GM18867 (cell line): ENCODE data around the gene CLCN4.

Experiments used
- ATAC-seq: cut with Tn5 transposase; IDR thresholded peaks from one replicate; pipeline ENCODE4 v1.9.1; 2021; ENCODE audit warnings: mild to moderate bottlenecking, moderate library complexity; ENCODE audit not compliant: unreplicated experiment

Gene CLCN4

GRCh38 chrX:10237241-10237640, 80.5 kb downstream of the CLCN4 start:
- ATAC-seq = no peak

GRCh38 chrX:10239611-10240064, 82.9 kb downstream of the CLCN4 start:
- ATAC-seq = no peak

GRCh38 chrX:10240918-10241317, 84.1 kb downstream of the CLCN4 start:
- ATAC-seq = no peak

- ATAC-seq = no peak
Measured at GRCh38 chrX:10242026-10242425, 85.3 kb downstream of the CLCN4 start.

GRCh38 chrX:10243106-10243505, 86.3 kb downstream of the CLCN4 start:
- ATAC-seq = no peak

- ATAC-seq = no peak
Measured at GRCh38 chrX:10244915-10245622, 88.3 kb downstream of the CLCN4 start.

GRCh38 chrX:10245886-10246285, 89.1 kb downstream of the CLCN4 start:
- no peak for ATAC-seq

- ATAC-seq = no peak
Measured at GRCh38 chrX:10246297-10246696, 89.5 kb downstream of the CLCN4 start.

- ATAC-seq = no peak
Measured at GRCh38 chrX:10246846-10247245, 90.1 kb downstream of the CLCN4 start.

- ATAC-seq = no peak
Measured at GRCh38 chrX:10254739-10255138, 98.0 kb downstream of the CLCN4 start.

- no peak for ATAC-seq
Measured at GRCh38 chrX:10259716-10260115, 102.9 kb downstream of the CLCN4 start.

- ATAC-seq = no peak
Measured at GRCh38 chrX:10265775-10266174, 109.0 kb downstream of the CLCN4 start.

- no peak for ATAC-seq
Measured at GRCh38 chrX:10278716-10279115, 121.9 kb downstream of the CLCN4 start.

GRCh38 chrX:10280071-10280470, 123.3 kb downstream of the CLCN4 start:
- ATAC-seq = no peak

- ATAC-seq = no peak
Measured at GRCh38 chrX:10282490-10282889, 125.7 kb downstream of the CLCN4 start.

GRCh38 chrX:10286195-10286594, 129.4 kb downstream of the CLCN4 start:
- no peak for ATAC-seq
